ENCODE measurements around the gene SPAG4. TPM values are rescaled to one million over a fixed set of nuclear protein-coding genes. Genes with fewer than 3 reads are reported as not detected.

Gene SPAG4
- total and polyA plus RNA-seq, 10 donors = 2.5 to 32.1 (median 11.5) TPM

DNA sequence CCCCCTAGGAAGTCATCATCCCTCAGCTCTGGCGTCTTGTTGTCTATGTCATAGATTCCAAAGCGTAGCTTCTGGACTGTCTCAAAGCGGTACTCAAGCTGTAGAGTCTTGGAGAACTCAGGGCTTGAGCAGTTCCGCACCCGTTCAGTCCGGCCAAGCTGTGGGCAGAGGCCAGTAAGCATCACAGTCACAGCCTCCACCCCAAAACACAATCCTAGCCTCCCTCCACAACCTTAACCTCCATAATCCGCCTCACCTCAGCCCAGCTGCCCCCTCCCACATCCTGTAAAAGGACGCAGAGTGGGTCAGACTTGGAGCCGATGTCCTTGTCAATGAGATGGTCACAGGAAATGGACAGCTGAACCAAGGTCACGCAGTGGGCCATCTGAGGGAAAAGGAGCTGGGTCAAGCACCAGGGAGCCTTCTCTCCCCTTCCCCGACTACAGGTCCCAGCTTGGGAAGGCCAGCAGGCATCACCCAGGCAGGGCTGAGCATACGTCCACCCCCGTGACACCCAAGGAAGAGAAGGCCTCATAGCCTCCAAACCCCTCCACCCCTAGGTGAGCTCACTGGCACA, 17.0 kb downstream of the SPAG4 start:
- peaks cover 0 to 53% (median 43%) of the 10 kb centered on the region in 6 donors for H3K36me3 ChIP-seq
- DNase-seq = no peak
- whole genome bisulfite sequencing, 5 donors = 80 to 90% (median 87%) methylated on average over 9 to 13 of the region's 13 CpGs

GRCh38 chr20:35635652-35636051, 20.0 kb downstream of the SPAG4 start:
- WGBS, 5 donors = 87 to 94% (median 93%) methylated on average over 4 of the region's 4 CpGs
- no peak overlapping the region for H3K4me3 ChIP-seq
- TF ChIP-seq POLR2AphosphoS5 (IDR thresholded peaks at IDR 0.05) = peak in 1 of 3 donors; percentile 8
- TF ChIP-seq, protein P1, sequence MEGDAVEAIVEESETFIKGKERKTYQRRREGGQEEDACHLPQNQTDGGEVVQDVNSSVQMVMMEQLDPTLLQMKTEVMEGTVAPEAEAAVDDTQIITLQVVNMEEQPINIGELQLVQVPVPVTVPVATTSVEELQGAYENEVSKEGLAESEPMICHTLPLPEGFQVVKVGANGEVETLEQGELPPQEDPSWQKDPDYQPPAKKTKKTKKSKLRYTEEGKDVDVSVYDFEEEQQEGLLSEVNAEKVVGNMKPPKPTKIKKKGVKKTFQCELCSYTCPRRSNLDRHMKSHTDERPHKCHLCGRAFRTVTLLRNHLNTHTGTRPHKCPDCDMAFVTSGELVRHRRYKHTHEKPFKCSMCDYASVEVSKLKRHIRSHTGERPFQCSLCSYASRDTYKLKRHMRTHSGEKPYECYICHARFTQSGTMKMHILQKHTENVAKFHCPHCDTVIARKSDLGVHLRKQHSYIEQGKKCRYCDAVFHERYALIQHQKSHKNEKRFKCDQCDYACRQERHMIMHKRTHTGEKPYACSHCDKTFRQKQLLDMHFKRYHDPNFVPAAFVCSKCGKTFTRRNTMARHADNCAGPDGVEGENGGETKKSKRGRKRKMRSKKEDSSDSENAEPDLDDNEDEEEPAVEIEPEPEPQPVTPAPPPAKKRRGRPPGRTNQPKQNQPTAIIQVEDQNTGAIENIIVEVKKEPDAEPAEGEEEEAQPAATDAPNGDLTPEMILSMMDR (IDR thresholded peaks at IDR 0.05 in 8 of 11, conservative IDR thresholded peaks at IDR 0.05 in 3 of 11) = no peak

More for the DNA sequence above, 17.0 kb downstream of the SPAG4 start:
- Histone ChIP-seq H3K4me3 (no peak overlapping the region), H3K27me3 (replicated peaks in 1 of 7) (no peaks in the 10 kb centered on the region), H3K27ac (no peak overlapping the region), H3K9me3 (no peaks in the 10 kb centered on the region), H3K4me1 (peaks cover 0 to 23% (median 3%) of the 10 kb centered on the region in 6 donors)
- TF ChIP-seq POLR2AphosphoS5 (IDR thresholded peaks at IDR 0.05) = peak; percentile 10 to 28 (median 24)
- no peak for TF ChIP-seq POLR2A (IDR thresholded peaks at IDR 0.05)
- intact Hi-C loops (cut with DNase I; ENCODE audit: low total_unique reads) = no loop called here

DNA sequence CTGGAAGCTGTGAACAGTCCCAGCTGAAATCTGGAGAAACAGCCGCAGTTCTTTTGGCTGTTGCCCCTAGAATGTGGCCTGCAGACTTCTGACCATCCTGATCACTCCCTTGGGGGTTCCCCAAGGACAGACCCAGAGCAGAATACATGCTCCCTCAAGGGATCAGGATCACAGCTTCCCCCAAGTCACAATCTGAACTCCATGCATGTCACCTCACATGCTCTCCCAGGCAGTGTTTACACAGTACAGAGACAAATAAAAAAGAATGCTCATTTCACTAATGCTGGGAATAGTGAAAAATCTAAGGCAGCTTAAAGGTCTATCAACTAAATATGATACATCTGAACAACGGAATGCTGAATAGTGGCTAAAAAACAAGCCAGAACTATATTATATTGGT, 20.5 kb downstream of the SPAG4 start:
- TF ChIP-seq POLR2A (IDR thresholded peaks at IDR 0.05) (no peak), POLR2AphosphoS5 (IDR thresholded peaks at IDR 0.05) (no peak)
- TF ChIP-seq, protein P1 (IDR thresholded peaks at IDR 0.05 in 8 of 11, conservative IDR thresholded peaks at IDR 0.05 in 3 of 11) = no peak
- 90 to 97% (median 96%) methylated on average over 2 of the region's 2 CpGs for WGBS, 5 donors
- DNase-seq = no peak
- H3K36me3 ChIP-seq = peaks cover 0 to 18% (median 10%) of the 10 kb centered on the region in 6 donors
- H3K9me3 ChIP-seq = no peaks in the 10 kb centered on the region
- intact Hi-C loops (cut with DNase I; ENCODE audit: low total_unique reads) = no loop called here
- H3K4me1 ChIP-seq = peaks cover 0 to 42% (median 4%) of the 10 kb centered on the region in 6 donors
- no peak overlapping the region for H3K27ac ChIP-seq
- H3K27me3 ChIP-seq (replicated peaks in 1 of 7) = no peaks in the 10 kb centered on the region
- H3K4me3 ChIP-seq = no peak overlapping the region

More at GRCh38 chr20:35635652-35636051, 20.0 kb downstream of the SPAG4 start:
- Histone ChIP-seq H3K27me3 (replicated peaks in 1 of 7) (no peaks in the 10 kb centered on the region), H3K27ac (no peak overlapping the region), H3K4me1 (peaks cover 0 to 37% (median 3%) of the 10 kb centered on the region in 6 donors), H3K9me3 (no peaks in the 10 kb centered on the region), H3K36me3 (peaks cover 0 to 23% (median 14%) of the 10 kb centered on the region in 6 donors)
- intact Hi-C loops (cut with DNase I; ENCODE audit: low total_unique reads) = no loop called here
- DNase-seq = no peak

GRCh38 chr20:35637276-35637675, 21.6 kb downstream of the SPAG4 start:
- TF ChIP-seq POLR2A (IDR thresholded peaks at IDR 0.05) (no peak), POLR2AphosphoS5 (IDR thresholded peaks at IDR 0.05) (no peak)
- TF ChIP-seq, protein P1 (IDR thresholded peaks at IDR 0.05 in 8 of 11, conservative IDR thresholded peaks at IDR 0.05 in 3 of 11) = no peak
- peaks cover 0 to 6% (median under 1%) of the 10 kb centered on the region in 6 donors for H3K36me3 ChIP-seq
- H3K27me3 ChIP-seq (replicated peaks in 1 of 7) = no peaks in the 10 kb centered on the region
- H3K27ac ChIP-seq = no peak overlapping the region
- peaks cover 0 to 54% (median 12%) of the 10 kb centered on the region in 6 donors for H3K4me1 ChIP-seq
- H3K4me3 ChIP-seq = no peak overlapping the region
- 90 to 98% (median 96%) methylated on average over 6 of the region's 6 CpGs for WGBS, 5 donors
- H3K9me3 ChIP-seq = no peaks in the 10 kb centered on the region
- no peak for DNase-seq
- intact Hi-C loops (cut with DNase I; ENCODE audit: low total_unique reads) = no loop called here
